HG03097 (cell line): ENCODE measurements around the gene FRMPD2.
A peak's percentile ranks its signal among the peaks of the same experiment; 100 is the strongest.
"Not testable (repeated sequence)": the region's sequence is repeated elsewhere in the genome, so short reads cannot be mapped to it uniquely, and the experiment has no call there.

Experiments
- ATAC-seq: cut with Tn5 transposase; IDR thresholded peaks from one replicate; pipeline ENCODE4 v1.9.1; 2021; ENCODE audit not compliant: unreplicated experiment, low FRiP score

FRMPD2 gene

DNA sequence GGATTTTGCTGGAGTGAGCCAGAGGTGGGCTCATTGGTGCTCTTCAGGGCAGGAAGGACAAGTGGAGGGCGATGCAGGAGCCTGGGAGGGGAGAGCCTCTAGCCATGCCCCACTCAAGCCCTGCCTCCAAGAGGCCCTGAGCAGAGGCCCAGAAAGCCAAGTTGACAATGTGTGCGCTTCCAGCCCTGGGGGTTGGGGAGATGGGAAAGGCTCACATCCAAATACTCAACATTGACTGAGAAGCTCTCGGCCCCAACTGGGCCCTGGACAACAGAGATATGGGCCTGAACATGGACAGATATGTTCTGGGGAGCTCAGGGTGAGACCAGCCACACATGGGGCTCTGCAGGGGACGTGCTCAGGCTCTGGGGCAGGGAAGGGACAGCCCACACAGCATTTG, 39.0 kb downstream of the FRMPD2 start:
- ATAC-seq, result no peak

DNA sequence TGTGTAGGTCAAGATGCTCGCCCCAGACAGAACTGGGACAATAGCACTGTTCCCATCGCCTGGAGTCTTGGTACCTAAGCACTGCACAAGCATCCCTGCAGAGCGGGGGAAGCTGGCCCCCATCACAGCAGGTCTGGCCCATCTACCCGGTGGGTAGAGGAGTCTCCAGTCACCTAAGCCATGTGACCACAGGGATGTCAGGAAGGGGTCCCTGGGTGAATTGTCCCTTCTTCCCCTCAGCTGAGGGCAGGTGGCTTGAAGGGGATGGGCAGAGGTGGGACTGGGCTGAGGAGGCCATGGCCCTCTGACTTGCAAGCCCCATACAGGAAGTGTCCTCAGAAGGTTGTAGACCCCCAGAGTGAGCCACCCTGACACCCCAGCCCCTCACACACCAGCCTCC, 39.7 kb downstream of the FRMPD2 start:
- no peak for ATAC-seq

DNA sequence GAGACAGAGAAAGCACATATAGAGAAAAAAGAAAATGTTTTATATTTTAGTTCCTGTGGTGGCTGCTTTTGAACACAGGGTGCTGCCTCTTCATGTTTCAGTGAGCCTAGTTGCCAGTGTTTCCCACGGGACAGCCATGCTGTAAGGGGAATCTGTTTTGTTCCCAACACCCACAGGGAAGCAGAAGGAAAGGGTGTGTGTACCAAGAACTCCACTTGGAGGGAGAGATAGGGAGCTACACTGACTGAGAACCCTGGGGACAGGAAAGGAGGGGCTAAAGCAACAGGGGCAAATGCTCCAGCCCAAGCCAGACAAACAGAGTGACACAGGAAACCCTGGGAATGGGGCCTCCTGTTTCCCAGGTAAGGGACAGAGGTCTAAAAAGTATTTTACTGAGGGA, 40.2 kb downstream of the FRMPD2 start:
- no peak for ATAC-seq

DNA sequence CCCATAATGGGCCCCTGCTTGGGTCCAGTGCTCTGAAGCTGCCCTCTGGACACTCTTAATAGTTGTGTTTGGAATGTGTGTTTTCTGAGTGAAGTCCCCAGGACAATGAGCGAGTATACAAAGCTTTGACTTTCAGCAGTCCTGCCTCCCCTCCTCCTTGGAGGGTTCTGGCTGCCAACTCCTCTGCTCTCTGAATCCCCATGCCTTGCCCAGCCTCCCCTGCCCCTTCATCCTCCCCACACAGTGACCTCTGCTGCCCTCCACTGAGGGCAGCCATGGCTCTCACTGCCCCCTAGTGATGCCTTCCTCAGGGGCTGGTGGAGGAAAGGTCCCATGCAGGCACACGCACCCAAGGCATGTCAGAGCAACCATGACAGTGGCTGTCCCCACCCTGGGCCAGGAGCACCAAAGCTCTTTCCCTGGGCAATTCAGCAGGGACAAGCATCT, 40.9 kb downstream of the FRMPD2 start:
- no peak for ATAC-seq

DNA sequence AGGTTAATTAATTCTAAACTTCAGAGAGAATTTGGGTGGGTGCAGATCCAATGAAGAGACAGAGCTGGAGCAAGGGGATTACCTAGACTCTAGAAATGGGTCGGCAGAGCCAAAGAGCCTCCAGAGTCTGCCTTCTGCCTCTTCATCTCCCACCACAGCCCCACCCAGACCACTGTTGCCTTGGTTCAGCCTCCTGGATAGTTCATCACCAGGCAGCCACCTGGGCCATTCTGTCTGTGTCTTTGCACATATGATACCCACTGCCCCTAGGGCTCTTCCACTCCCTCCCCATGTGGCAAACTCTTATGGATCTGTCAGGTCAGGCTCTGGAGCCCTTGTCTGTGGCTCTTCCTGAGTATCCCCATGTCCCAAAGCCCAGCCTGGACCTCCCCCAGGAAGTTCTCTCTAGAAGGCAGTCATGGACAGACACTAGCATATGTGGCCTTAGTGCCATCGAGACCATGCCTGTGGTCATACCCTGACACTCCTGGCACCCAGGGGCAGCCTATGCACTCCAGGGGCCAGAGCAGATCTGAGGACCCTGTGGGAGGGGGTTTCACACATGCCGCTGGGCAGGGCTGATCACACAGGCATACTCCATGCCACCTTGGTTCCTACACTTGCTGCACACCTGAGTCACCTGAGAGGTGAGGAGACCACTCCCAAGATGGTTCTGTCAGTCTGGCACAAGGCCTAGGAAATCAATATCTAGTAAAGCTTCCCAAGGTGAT, 41.6 kb downstream of the FRMPD2 start:
- no peak for ATAC-seq

DNA sequence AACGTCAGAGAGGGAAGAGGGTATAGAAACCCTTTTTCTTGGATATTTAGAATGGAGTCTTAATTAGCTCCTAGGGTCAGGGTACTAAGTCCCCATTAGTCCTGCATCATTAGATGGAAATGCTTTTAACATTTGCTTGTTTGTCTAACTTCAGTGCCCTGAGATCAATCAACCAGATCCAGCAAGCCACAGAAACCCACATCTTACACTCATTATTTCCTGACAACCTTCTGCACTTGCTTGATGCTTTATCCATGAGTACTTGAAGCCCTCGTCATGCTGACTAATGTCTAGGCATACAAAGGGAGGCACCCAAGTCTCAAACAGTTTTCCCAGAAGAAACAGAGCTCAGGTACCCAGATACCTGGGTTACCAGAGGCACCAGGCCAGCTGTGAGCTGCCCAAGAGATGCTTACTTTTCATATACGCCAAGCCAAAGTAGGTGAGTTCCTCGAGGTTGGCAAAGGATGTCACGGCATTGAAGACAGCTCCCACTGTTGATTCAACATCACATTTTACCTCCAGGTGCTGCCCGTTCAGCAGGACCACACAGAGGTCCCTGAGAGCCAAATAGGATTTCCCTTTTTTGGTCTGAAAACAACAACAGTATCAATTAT, 42.7 kb downstream of the FRMPD2 start:
- ATAC-seq, result peak; percentile 57

DNA sequence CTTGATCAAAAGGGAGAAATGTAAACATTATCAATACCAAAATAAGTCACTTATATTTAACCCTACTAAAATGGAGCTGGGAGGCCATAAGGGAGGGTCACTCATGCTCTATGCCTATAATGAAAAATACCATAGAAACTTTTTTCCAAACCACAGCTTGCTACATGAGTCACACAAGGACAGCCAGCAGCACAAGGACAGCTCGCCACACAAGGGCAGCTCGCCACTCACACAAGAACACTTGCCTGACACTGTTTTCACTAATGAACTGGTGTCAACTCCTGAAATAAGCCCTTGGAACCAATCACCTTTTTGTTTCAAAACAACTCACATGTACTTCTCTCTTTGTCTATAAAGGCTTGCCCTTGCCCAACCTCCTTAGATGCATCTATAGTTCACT, 43.3 kb downstream of the FRMPD2 start:
- ATAC-seq, result no peak

DNA sequence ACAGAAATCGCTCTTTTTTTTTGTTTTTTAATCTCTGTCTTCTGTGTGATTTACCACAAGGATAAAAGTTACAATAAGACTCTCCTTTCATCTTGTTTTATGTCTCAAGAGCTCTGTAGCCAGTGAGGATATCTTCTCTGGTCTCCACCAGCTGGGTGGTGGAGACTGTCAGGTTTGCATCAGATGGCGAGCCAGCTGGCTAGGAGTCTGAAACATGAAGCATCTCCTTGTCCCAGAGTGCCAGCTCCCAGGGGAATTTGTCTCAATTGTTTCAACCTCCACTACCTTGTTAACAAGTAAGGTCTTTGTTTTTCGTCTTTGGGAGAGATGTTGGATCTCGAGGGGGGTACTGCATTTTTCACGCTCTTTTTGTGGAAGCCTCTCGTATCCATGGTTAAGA, 47.3 kb downstream of the FRMPD2 start:
- ATAC-seq, result no peak

DNA sequence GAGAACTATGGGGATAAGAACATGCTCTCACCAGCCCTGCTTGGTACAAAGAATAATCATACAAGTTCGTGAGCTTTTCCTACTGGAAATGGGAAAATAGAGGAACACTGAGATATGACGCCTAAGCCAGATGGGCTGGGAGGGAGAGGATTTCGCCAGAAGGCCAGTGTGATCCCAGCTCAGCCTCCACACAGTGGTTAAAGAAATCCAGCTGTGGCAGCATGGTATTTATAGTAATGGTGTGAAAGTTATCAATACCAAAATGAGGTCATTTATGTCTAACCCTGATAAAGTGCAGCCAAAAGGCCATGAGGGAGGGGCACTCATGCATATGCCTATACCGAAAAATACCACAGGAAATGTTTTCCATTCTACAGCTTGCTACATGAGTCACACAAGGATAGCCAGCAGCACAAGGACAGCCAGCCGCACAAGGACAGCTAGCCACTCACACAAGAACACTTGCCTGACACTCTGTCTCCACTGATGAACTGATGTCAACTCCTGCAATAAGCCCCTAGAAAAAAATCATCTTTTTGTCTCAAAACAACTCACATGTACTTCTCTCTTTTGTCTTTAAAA, 49.4 kb downstream of the FRMPD2 start:
- ATAC-seq, result no peak

DNA sequence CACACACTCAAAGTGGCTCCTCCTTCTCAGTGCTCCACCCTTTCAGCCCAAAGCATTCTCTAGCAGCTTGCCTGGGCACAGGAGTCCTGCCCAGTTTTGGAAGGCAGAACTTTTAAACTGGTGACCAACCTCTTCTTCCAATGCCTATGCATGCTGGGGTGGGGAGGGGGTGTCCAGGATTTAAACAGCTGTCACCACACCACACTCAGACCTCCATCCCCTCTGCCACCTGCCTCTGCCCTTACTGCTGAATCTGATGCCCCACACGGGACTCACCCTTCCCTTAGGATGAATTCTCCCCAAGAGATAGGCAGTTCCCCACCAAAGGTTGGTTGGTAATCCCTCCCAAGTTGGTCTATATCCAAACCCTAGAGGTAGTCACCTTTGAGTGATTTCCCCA, 50.2 kb downstream of the FRMPD2 start:
- no peak for ATAC-seq

DNA sequence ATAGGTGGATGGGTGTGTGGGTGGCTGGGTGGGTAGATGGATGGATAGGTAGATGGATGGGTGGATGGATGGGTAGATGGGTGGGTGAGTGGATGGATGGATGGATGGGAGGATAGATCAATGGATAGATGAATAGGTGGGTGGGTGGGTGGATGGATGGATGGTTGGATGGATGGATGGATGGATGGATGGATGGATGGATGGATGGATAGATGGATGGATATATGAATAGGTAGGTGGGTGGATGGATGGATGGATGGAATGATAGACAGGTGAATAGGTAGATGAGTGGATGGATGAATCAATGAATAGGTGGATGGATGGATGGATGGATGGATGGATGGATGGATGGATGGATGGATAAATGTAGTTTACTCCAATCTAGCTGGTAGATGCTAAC, 52.7 kb downstream of the FRMPD2 start:
- no peak for ATAC-seq

DNA sequence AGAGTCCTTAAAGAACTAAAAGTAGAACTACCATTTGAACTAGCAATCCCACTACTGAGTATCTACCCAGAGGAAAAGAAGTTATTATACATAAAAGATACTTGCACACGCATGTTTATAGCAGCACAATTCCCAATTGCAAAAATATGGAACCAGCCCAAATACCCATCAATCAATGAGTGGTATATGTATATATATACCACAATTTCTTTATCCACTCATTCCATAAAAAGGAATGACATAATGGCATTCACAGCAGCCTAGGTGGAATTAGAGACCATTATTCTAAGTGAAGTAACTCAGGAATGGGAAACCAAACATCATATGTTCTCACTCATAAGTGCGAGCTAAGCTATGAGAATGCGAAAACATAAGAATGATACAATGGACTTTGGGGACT, 53.5 kb downstream of the FRMPD2 start:
- not testable (repeated sequence) for ATAC-seq

DNA sequence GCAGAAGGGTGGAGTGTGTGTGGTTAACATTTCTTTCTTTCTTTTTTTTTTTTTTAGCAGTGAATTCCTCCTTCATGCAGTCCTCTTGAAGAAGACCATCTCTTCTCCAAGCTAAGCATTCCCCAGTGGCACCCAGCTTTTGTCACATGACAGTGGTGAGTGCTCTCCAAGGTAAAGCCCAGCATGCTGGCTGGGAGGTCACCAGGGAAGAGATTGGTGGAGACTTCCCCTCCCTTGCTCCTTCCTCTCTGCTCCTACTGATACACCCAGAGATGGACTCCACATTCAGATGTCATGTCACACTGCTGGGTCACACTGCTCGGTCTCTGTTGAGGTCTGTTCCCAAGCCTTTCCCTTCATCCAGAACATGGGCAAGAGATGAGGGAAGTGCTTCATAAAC, 55.3 kb downstream of the FRMPD2 start:
- ATAC-seq, result no peak

DNA sequence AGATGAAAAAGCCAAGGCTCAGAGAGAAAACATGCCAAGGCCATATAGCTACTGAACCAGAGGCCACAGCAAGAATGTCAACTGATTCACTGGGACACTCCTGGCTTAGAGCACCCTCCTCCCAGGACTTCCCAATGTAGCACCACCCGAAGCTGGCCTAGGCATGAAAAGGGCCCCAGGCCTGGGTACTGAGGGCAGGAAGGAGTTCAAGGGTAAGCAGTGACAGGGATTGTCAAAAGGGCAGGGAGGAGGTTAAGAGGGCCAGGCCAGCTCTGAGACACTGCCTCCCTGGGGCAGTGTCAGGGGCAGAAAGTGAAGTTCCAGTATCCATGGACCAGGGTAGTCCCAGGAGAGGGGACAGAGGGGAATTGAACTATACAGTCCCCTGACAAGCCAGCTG, 57.8 kb downstream of the FRMPD2 start:
- ATAC-seq, result no peak

DNA sequence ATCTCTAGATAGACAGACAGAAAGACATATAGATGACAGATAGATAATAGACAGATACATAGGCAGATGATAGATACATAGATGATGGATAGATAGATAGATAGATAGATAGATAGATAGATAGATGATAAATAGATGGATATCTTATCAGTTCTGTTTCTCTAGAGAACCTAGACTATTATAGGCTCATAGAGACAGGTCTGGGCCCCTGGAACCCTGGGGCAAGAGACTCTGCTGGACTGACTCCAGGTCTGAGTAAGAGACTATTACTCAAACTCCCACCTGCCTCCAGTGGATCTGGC, 58.3 kb downstream of the FRMPD2 start:
- no peak for ATAC-seq

DNA sequence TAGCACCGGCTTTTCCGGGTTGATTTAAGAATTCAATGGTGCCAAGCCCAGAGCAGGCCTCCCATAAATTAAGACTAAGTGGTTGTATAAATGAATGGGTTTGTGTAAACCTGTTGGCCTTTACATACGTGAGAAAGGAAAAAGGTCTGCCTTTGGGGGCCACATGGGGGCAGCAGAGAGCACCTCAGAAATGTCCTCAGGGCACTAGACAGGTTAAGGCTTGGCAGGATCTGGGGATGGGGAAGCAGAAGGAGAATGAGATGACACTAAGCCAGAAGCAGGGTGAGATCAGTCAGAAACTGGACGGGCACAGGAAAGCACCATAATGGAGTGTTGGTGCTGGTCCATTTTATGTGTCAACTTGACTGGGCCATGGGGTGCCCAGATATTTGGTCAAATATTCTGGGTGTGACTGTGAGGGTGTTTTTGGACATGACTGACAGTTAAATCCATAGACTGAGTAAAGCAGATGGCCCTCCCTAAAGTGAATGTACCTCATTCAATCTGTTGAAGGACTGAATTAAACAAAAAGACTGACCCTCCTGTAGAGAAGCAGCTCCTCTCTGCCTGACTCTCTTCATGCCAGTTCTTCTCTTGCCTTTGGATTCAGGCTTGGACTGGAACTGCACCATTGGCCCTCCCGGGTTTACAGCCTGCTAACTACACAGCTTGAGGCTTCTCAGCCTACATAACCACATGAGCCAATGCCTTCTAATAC, 58.9 kb downstream of the FRMPD2 start:
- ATAC-seq, result no peak

DNA sequence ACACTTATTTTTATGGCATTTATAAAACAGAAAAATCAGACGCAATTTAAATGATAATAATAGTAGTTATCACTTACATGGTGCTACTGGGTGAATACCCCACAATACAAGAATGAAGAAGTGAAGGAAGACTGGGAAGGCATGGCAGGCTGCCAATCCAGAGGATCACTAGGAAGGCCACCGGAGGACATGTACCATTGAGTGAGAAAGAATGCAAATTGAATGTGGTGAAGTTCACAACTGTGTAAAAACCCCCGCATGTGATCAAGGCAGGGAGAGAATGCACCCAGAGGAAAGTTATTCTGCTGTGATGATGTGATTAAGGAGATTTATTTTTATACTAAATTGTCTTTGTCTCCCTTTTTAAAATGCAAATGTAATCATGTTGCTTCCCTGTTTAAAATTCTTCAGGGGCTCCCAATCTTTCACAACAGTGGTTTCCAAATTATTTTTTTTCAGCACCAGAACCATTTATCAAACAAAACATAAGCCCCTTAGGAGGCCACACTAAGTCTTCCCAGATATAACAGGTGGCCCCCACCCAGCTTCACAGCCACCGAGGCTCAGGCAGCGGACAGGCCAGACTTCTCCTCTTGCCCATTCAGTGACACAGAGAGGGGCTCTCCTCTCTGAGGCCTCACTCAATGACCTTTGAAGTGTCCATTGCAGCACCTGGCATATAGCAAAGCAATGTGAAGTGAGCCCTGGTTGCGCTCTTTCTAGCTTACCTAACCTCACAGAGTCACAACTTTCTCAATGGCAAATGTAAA, 59.6 kb downstream of the FRMPD2 start:
- ATAC-seq, result no peak

DNA sequence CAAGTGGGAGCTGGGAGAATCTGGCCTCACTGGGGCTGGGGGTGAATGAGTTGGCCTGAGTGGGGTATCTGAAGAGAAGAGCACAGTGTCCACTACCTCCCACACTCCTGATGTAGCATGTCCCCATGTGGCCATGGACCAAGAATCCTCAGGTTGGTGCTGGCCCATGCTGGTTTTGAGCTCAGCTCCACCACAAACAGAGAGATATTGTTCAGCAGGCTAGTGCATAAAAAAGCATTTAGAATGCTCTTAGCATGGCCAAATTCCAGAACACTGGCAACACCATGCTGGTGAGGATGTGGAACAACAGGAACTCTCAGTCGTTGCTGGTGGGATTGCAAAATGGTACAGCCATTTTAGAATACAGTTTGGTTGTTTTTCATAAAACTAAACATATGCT, 61.4 kb downstream of the FRMPD2 start:
- no peak for ATAC-seq

DNA sequence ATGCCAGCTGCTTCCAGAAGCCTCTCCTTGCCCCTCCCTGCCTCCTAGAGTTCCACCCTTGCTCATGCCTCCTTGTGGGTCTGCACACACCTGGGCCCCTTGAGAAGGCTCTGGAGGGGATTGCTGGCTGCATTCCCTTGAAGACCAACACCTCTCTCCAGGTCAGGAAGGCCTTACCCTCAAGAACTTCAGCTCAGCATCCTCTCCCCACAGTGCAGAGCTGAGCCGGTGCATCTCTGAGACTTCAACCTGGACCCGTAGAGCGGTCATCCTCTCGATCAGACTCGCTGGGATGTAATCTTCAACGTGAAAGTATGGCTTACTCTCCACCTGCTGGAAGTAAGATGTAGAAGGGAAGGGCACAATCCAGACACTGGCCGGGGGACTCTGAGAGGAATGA, 62.7 kb downstream of the FRMPD2 start:
- no peak for ATAC-seq

DNA sequence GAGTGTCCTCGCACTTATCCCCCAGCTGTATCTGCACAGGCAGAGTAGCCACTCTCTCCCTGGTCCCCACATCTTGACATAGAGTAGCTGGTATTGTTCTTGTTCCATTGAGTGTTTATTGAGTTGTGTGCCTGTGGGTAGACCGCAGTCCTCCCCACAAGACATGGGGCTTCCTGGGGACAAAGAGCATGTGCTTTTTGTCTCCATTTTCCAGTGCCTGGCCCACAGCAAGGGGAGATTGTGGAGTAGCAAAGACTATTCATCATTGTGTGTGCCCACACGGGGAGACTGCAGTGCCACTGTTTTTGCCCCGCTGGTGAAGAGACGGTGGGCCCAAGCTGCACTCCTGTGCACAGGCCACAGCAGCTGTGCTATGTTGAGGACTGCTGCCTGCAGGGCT, 63.5 kb downstream of the FRMPD2 start:
- no peak for ATAC-seq

DNA sequence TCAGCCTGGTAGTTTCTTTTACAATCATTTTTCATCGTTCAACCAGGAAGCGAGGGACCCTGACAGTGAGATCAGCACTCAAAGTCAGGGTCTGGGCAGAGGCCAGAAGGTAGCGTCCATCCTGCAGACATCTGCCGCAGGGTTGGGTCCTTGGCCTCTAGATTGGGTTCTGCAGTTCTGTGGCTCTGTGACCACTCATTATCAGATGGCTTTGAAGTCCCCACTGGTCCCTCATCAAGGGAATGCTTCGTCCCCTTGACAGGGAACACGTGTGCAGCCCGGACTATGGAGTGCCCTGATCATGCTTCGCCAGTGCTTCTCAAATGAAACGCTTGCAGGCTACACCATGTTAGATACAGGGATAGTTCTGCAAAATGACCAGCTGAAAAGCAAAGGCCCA, 64.1 kb downstream of the FRMPD2 start:
- no peak for ATAC-seq
